SKM-1 (cell line): Measurements from ENCODE around the gene RIC1.
"Not testable (repeated sequence)": the region's sequence is repeated elsewhere in the genome, so short reads cannot be mapped to it uniquely, and the experiment has no call there.

Experiments
- DNase-seq: peaks from one replicate; lab custom pipeline; 2025; ENCODE audit not compliant: unreplicated experiment; lab: John Stamatoyannopoulos, UW

The RIC1 gene

DNA sequence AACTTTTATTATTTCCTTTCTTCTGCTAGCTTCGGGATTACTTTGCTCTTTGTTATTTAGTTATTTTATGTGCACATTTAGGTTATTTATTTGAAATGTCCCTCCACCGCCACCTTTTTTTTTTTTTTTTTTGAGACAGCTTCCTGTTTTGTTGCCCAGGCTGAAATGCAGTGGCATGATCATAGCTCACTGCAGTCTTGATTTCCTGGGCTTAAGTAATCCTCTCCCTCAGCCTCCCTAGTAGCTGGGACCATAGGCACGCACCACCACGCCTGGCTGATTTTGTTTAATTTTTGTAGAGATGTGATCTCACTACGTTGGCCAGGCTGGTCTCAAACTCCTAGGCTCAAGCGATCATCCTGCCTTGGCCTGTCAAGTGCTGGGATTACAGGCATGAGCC lies 38.5 kb downstream of the RIC1 start:
- DNase-seq: no peak

DNA sequence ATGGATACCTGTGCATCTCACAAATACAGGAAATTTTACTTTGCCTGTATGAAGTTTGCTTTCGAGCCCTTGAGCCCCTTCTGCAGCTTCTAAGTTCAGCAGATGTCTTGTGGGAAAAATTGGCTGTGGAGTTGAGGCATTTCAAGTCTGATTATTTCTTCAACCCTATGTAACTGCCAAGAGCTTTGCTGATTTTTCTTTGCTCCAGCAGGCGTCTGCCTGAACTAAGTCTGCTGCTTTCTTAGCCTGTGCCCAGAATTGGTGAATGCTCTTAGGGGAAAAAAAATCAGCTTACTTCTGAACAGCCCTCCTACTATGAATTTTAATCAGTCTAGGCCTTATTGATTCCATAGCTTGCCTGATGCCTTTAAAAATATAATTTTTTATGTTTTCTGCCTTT lies 41.2 kb downstream of the RIC1 start:
- no peak for DNase-seq

DNA sequence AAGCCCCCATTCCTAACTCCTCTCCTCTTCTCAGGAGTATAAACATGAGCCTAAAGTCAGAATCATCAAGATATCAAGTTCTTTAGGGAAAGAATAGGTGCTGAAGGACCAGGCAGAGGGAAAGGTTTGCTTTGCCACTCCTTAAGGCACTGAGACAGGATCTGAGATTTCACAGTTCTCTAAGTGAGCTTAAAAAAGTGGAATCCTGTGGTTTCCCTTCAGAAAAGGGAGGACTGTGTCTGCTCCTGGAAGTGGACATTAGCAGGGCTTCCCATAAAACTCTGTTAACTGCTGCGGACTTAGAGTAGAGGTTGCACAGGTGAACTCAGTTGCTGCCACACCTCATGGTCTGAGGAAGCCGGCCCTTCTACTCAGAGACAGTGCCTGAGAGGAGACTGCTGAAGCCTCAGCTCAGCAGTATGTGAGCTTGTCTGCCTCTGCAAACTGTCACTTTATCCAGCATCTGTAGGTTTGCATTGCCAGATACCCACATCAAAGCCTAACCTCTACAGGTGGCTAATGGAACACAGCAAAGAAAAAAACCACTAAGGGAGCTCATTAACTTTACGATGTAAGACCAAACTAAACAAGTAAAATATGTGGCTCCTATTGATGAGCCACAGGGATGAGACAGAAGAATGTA lies 42.9 kb downstream of the RIC1 start:
- DNase-seq: no peak

DNA sequence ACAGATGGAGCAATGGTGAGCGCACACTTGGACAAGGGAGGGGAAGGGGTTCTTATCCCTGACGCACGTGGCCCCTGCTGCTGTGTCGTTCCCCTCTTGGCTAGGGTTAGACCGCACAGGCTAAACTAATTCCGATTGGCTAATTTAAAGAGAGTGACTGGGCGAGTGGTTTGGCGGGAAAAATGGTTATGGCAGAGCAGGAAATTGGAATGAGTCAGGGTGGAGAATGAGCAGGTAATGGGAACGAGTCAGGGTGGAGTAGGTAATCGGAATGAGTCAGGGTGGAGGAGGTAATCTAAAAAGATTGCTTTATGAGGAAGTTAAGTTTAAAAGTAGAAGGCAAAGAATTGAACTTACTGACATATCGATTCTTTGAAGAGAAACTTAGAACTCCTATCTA lies 46.1 kb downstream of the RIC1 start:
- DNase-seq: not testable (repeated sequence)

DNA sequence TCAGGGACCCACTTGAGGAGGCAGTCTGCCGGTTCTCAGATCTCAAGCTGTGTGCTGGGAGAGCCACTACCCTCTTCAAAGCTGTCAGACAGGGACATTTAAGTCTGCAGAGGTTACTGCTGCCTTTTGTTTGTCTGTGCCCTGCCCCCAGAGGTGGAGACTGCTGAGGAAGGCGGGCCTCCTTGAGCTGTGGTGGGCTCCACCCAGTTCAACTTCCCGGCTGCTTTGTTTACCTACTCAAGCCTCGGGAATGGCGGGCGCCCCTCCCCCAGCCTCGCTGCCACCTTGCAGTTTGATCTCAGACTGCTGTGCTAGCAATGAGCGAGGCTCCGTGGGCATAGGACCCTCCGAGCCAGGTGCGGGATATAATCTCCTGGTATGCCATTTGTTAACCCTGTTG lies 54.7 kb downstream of the RIC1 start:
- not testable (repeated sequence) for DNase-seq

DNA sequence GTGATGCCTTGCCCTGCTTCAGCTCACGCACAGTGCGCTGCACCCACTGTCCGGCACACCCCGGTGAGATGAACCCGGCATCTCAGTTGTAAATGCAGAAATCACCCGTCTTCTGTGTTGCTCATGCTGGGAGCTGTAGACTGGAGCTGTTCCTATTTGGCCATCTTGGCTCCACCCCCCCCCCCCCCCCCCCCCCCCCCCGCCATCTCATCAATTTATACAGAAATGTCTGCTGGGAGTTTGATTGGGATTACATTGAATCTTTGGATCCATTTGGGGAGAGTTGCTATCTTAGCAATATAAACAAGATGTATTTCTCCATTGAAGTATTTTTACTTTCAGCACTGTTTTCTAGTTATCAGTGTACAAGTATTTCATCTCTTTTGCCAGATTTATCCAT lies 55.2 kb downstream of the RIC1 start:
- no peak for DNase-seq

DNA sequence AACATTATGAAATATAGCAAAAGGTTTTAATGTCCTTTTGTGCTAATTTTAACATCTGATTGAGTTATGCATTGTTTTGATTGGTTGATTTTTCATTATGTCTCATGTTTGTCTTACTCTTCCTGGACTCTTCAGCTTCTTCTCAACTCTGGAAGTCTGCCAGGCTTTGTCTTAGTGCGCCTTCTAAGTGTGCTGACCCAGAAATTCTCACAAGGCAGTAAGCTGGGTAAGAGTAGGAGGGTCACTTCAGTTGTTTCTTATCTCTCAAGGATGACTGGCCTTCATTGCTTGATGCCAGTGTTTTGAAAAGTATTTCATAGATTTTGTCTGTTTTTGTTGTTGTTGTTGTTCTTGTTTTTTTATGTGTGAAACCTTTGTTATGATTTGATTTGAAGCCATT lies 59.2 kb downstream of the RIC1 start:
- DNase-seq: no peak

DNA sequence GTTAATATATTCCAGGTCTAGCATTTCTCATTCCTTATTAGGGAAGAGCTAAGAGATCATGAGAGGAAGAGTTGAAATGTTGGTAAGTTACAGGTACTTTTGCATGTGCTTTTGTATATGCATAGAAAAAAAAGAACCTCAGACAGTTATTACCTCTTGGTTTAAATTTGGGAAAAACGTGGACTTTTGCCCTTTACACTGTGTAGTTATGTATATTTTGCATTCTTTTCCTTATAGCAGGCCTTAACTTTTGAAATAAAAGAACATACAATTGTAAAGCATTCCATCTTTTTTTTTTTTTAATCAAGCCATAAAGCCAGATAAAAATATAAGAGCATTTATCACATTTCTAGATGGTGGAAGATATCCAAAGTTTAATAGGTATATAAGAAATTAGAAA lies 61.4 kb downstream of the RIC1 start:
- DNase-seq: no peak

DNA sequence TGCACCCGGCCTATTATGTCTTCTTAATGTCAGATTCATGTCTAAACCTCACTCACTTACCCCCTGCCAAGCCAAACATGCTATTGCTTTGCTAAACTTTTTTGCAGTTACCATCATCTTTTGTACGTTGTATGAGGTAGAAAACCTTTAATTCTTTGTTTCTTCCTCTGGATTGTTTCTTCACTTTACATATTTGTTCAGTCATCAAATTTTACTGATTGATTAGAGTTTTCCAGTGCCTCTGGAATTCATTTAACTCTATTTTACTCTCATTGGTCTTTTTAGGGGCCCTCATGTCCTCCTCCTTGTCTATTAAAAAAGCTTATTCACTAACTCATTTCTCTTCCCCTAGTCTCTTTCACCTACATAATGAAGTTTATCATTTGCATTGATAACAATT lies 67.0 kb downstream of the RIC1 start:
- no peak for DNase-seq

DNA sequence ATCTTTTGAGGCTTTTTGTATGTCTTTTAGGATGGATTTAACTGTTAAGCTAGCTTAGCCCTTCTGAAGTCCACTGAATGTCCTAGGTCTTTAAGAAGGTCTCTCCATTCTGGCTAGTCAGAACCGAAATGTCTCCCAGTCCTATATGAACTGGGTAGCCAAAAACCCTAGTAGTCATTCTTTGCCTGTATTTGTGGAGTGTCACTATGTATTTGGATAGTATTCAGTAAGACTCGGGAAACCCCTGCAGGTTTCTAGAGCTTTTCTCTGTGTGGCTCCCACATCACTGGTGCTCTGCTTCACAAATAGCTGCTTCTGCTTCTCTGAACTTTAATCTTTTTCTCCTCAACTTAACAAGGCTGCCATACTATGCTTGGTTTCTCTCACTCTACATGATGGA lies 68.0 kb downstream of the RIC1 start:
- DNase-seq: no peak

DNA sequence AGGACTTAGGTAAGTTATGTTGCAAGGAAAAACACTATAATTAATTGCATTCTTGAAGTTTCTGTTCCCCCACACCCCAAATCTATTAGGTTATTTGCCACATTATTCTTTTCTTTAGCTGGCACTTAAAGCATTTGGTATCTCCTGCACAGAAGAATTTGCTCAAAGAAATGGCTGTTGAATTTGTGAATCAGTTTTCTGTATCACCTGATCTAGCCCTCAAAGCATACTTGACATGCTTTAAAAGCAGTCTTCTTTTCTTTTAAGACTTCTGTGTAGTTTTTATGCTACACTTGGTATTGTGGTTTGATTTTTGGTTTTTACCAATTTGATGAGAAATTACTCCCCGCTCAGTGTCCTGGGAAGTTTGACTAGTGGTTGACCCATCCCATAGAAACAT lies 69.1 kb downstream of the RIC1 start:
- no peak for DNase-seq

DNA sequence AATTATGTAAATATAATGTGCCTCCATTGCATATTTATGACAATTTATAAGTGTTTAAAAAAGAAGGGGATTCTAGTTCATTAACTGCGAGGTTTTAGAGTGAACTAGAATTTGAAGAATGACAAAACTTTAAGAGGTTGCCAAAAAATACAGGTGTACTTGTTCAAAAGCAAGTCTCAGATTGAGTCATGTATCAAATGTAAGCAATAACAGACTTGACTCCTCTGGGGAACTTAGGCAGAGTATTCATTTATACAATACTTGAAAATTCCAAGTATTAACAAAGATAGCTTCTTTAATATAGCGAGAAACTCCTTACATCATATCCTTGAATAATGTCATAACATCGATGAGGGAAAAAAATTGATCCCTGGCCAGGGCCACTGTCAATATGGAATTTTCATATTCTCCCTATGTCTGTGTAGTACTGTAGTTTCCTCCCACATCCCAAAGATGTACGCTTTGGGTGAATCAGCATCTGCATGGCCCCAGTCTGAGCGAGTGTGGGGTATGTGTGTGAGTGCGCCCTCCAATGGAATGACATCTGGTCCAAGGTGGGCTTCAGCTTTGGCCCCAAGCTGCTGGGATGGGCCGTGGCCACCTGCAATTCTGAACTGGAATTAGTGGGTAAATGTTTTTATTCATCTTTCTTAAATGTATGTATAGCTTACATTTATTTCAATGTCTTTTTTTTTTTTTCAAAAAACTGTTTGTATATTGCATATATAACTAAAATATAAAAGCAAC lies 70.1 kb downstream of the RIC1 start:
- DNase-seq: no peak

DNA sequence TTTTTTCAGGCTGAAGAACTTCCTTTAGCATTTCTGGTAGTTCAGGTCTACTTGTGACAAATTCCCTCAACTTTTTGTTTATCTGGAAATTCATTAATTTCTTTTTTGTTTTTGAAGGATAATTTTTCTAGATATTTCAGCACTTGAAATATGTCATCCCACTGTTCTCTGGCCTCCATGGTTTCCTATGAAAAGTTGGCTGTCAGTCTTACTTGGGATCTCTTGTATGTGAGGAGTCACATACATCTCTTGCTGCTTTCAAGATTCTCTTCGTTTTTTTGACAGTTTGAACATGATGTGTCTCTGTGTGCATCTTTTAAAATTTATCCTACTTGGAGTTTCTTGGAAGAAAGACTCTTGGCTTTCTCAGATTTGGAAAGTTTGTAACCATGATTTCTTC lies 79.5 kb downstream of the RIC1 start:
- no peak for DNase-seq

DNA sequence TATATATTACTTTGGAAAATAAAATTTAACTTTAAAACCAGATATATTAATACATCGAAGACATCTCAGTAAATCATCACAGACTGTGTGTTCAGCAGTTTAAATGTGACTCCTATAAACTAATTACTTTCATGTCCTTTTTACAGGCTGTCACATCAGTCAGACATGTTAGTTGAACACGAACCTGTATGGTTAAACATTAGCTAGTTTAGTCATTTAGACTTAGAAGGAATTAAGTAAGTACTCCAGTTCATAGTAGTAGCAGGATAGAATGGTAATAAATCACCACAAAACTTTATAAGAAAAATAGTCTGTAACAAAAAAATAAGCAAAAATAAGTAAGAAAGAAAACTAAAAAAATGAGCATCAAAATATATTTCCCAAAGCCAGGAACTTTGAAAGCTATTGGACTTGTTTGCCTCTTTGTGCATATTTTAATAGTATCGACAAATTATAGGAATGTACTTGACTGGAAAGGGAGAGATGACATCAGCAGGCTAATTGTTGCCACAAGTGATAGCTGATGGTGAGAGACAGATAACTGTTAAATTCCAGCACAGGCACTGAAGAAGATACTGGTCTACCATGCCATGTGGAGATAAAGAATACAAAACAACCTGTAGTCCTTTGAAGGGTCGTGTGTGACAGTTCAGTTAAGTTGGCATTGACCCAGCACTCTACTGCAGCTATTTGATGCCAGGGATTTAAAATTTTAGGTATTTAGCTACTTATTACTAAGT lies 83.9 kb downstream of the RIC1 start:
- DNase-seq: no peak

DNA sequence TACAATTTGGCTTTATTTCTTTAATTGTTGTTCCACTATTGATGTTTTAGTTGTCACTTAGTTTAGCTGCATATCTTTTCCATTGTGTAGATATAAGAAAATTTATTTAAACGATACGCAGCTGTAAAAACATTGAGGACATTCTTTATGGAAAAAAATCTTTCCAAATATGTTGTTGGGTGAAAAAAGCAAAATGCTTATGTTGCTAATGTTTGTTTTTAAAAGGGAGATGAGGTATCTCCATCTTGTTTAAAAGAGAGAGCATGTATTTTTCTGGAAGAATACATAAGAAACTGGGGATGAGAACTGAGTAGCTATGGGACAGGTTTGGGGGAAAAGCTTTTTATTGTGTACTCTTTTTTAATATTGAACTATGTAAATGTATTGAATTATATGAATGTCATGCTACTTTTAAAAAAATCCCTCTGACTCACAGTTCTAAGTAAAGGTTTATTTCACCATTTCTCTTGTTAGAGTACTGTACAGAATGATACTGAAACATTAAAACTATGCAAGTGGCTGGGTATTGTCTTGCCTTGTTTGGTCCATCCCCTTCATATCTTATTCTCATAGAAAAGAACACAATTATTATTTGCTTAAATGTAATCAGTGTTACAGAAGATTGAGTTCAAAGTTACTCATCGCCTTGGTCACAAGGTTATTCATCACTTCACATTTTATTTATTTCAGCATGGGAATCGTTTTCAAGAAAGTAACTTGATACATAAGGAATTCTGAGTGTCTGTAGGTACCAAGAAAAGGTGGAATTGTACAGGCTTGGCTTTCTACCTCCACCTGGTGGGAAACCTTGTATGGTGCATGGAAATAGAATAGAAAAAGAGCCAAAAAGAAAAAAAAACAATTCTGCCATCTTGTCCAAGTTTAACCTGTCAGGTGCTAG lies 85.8 kb downstream of the RIC1 start:
- DNase-seq: no peak

DNA sequence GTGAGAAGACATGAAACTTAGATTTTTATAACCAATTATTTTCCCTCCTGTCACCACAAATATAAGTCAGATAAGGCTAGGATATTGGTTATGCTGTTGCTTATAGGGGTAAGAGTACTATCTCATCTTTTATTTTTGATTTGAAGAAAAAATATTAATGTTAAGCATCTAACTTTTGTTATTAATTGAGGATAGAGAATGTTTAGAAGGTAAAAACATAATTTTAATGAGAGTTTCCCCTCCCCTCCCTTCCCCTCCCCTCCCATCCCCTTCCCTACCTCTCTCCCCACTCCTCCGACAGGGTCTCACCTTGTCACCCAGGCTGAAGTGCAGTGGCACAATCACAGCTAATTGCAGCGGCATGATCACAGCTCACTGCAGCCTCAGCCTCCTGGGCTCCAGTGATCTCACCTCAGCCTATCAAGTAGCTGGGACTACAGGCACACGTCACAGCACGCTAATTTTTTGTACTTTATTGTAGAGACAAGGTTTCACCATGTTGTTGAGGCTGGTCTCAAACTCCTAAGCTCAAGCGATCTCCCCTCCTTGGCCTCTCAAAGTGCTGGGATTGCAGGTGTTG lies 86.7 kb downstream of the RIC1 start:
- no peak for DNase-seq

DNA sequence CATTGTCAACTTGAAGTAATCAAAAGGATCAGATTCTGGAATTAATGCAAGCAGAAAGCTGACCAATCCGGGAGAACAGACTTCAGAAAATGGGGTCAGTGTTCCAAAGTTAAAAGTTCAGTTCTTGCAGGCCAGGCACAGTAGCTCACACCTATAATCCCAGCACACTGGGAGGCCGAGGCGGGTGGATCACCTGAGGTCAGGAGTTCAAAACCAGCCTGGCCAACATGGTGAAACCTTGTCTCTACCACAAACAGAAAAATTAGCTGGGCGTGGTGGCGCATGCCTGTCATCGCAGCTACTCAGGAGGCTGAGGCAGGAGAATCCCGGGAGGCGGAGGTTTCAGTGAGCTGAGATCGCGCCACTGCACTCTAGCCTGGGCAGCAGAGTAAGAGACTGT lies 88.5 kb downstream of the RIC1 start:
- not testable (repeated sequence) for DNase-seq

DNA sequence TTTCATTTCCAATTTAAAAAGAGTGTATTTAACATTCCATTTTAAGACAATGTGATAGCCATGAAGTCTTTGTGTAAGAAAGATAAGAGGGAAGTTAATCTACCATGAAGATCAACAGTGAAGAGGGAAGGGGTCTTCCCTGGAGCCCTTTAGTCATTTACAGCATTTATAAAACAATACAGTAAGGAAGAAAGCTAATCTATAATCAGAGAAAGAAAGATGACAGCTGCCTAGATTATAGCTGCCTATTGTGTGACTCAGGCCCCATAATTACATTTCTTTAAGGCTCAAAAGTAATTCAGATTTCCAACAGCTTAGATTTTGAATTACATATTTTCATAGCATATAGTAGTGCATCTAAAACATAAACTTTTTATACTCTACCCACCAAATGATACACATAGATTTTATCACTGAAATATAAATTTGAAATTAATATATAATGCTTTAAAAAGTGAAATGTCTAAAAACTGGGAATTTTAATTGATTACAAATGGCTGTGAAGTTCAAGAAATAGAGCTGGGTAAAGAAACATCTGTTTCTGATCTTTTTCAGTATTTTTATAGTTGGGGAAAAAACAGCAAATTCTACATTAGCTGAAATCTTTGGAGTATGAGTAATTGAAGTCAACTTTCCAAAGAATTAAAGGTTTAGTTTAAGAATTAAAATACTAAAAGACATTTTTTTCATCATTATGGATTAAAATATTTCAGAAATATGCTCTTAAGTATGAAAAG lies 89.6 kb downstream of the RIC1 start:
- DNase-seq: no peak

DNA sequence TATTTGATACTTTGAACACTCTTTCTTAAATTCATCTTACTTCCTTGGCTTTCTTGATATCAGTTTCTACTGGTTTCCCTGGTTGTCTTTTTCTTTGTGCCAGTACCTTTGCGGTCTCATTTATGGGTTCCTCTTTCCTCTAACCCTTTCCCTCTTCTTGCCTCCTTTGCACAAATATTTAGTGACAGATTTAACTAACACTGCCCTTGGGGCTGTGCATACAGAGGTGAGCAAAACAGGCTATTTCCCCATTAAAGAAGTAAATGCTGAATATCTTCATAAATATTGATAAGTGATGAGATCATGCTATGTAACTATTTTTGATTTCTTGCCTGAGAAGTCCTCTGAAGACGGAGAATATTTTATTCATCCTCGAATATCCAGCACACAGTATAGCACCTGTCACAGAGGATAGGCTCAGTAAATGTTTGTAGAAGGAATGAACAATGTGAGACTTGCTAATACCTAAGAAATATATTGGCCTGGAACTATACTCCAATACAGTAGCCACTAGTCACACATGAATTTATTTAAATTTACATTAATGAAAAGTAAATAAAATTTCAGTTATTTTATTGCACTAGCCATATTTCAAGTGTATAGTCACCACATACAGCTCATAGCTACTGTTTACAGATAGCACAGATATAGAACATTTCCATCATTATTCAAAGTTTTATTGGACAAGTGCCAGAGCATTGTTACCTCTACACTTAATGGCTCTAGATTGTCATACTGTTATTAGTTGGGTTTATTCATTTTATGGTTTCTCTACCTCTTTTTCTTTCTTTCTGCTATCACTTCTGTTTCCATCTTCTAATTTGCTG lies 90.4 kb downstream of the RIC1 start:
- DNase-seq: no peak
